ENCODE data around the gene CDHR5.

DNA sequence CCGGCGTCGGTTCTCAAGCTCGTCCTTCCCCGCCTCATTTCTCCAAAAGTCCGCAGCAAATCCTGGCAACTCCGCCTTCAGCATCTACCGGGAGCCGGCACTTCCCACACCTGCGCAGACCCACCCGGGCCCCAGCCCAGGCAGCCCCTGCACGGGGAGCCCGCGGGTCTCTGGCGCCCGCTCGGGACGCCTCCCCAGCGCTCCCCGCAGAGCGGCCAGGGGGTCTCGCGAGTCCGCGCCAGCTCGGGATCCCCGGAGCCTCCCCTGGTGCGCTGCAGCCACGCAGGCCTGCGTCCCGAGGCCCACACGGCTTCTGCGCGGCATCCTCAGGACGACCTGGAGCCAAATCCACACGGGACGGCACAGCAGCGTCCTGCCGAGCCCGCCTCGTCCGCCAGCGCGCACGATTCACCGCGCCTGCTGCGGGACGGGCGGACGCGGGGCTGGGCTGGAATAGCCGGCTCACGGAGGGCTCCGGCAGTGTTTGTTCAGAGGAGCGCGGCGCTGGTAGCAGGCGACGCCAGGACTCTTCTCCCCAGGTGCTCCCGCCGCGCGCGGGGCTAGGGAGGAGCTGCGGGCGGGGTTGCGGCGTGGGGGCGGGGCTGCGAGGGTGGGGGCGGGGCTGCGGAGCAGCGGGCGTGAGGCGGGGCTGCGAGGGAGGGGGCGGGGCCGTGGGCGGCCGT, 49.3 kb downstream of the CDHR5 start:
- TF ChIP-seq, protein P1, sequence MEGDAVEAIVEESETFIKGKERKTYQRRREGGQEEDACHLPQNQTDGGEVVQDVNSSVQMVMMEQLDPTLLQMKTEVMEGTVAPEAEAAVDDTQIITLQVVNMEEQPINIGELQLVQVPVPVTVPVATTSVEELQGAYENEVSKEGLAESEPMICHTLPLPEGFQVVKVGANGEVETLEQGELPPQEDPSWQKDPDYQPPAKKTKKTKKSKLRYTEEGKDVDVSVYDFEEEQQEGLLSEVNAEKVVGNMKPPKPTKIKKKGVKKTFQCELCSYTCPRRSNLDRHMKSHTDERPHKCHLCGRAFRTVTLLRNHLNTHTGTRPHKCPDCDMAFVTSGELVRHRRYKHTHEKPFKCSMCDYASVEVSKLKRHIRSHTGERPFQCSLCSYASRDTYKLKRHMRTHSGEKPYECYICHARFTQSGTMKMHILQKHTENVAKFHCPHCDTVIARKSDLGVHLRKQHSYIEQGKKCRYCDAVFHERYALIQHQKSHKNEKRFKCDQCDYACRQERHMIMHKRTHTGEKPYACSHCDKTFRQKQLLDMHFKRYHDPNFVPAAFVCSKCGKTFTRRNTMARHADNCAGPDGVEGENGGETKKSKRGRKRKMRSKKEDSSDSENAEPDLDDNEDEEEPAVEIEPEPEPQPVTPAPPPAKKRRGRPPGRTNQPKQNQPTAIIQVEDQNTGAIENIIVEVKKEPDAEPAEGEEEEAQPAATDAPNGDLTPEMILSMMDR (IDR thresholded peaks at IDR 0.05; ENCODE audit: insufficient read depth, low read length, poor library complexity, severe bottlenecking) = no peak
- no peak for TF ChIP-seq EZH2phosphoT487 (conservative IDR thresholded peaks at IDR 0.05; ENCODE audit: low read length)

All from SU-DHL-6 (cell line).